T1000 (cell line): ENCODE measurements around the gene KCNIP4.

ENCODE experiments used
- DNase-seq: peaks from one replicate; lab custom pipeline; 2025; ENCODE audit warnings: mixed read lengths; lab: John Stamatoyannopoulos, UW

Gene KCNIP4

GRCh38 chr4:21848021-21848420, 100.6 kb downstream of the KCNIP4 start:
- no peak for DNase-seq

DNA sequence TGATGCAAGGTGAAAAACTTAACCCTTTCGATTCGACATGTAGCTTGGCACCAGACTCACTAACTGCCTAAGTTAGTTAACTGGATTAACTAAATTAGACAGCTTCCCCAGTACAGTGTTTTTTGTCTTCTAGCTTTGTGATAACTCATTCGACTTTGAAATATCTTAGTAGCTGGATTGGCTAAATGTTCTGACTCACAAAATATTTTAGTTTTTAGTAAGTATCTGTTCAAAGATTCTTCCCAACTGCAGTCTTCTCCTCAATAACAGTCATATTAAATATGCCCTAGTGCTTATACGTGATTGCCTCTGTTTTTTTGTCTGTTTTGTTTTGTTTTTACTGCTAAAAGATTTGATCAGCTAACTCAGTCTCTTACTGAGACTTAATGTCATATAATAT, 102.9 kb downstream of the KCNIP4 start:
- DNase-seq, result no peak

DNA sequence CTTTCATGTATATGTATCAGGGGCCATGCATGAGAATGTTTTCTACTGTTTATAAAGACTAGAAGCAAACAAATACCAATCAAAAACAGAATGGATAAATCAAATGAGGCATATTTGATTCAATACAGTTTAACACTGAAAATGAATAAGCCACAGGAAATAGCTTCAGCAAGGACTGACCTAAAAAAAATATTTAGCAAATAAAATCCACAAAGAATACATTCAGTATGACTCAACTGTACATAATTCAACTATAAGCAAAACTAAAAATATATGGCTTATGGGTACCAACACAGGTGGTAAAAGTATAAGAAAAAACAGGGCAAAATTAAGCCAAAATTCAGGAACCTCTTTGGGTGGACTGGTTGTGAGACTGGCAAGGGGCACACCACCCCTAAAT, 112.9 kb downstream of the KCNIP4 start:
- no peak for DNase-seq

- DNase-seq, result no peak
Measured at GRCh38 chr4:21830272-21830671, 118.3 kb downstream of the KCNIP4 start.

DNA sequence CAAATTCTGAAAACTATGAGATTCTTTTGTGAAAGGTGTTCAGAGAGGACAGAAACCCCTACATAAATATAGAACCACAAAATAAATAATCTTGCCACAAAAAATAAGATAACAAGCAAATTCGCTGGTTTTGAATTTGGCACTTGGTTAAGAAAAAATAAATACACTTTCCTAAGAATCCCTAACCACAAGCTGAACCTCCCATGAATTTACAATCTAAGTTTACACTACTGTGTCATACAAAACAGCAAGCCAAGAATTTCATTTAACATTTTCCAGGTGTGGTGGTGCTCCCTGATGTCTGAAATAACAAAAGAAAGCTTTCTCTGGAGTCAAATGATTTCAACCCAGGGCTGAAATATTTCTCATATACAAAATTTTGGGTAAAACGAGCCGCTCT, 121.0 kb downstream of the KCNIP4 start:
- DNase-seq, result no peak

- DNase-seq, result no peak
Measured at GRCh38 chr4:21826071-21826470, 122.5 kb downstream of the KCNIP4 start.

GRCh38 chr4:21819086-21819485, 129.5 kb downstream of the KCNIP4 start:
- DNase-seq, result no peak

GRCh38 chr4:21815651-21816377, 132.8 kb downstream of the KCNIP4 start:
- DNase-seq, result no peak

- no peak for DNase-seq
Measured at GRCh38 chr4:21811565-21811964, 137.0 kb downstream of the KCNIP4 start.

GRCh38 chr4:21806991-21807390, 141.6 kb downstream of the KCNIP4 start:
- no peak for DNase-seq

GRCh38 chr4:21802406-21802805, 146.2 kb downstream of the KCNIP4 start:
- no peak for DNase-seq

GRCh38 chr4:21801661-21802385, 146.7 kb downstream of the KCNIP4 start:
- DNase-seq, result no peak

- DNase-seq, result no peak
Measured at GRCh38 chr4:21795091-21795490, 153.5 kb downstream of the KCNIP4 start.

GRCh38 chr4:21792736-21793135, 155.8 kb downstream of the KCNIP4 start:
- DNase-seq, result no peak

GRCh38 chr4:21790438-21791029, 158.0 kb downstream of the KCNIP4 start:
- no peak for DNase-seq

GRCh38 chr4:21780148-21780547, 168.4 kb downstream of the KCNIP4 start:
- no peak for DNase-seq

DNA sequence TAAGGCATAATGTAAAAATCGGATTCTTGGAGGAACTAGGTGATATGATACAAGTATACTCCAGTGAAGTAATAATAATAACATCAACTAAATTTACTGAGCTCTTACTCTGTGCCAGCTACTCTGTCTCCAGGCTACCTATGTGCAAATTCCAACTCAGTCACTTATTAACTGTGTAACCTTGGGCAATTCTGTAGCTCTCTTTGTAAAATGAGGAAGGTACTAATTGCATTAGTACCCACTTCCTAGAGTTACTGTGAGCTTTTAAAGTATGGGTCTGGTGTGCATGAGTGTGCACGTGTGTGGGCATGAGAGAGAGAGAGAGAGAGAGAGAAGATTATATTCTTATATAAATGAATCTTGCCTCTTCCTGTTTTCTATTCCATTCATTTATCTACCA, 169.9 kb downstream of the KCNIP4 start:
- DNase-seq, result no peak

DNA sequence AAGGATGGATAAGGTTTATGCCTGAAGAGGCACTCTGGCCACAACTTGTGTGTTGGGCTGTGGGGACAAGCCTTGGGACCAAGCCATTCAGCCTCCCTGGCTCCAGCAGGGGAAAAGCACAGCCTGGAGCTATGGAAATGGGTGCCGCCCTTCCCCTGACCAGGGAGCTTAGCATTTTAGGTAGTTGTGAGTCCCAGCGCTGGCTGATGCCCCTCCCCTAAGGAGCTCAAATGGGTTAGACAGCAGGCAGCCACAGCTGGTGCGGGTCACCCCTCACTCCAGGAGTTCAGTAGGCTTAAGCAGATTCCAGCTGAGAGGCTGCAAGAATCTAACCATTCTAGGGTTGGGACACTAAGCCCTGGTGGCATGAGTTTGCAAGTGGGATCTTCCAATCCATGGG, 172.9 kb downstream of the KCNIP4 start:
- DNase-seq, result no peak

GRCh38 chr4:21769404-21770147, 179.0 kb downstream of the KCNIP4 start:
- DNase-seq, result peak; percentile 10

GRCh38 chr4:21768349-21769310, 179.9 kb downstream of the KCNIP4 start:
- DNase-seq, result no peak

GRCh38 chr4:21765810-21766407, 182.7 kb downstream of the KCNIP4 start:
- DNase-seq, result peak; percentile 59
